Neural progenitor cell (in vitro differentiated cells): ENCODE data around the gene GNAI2.

ENCODE experiments used
- CTCF ChIP-seq: fragments of 200-600 bp; sonication (generic); IDR thresholded peaks from 2 replicates; pipeline ENCODE4 v1.5.1; 2017; ENCODE audit warnings: antibody characterized with exemption, mild to moderate bottlenecking
- EZH2 ChIP-seq: fragments of 200-600 bp; sonication (generic); IDR thresholded peaks from 2 replicates; pipeline ENCODE4 v1.6.1; 2017; ENCODE audit warnings: antibody characterized with exemption, mild to moderate bottlenecking, moderate library complexity

- TF ChIP-seq CTCF (no peak), EZH2 (no peak)
Observed at GRCh38 chr3:50270422-50271224, 34.6 kb downstream of the GNAI2 start.
